CD4-positive, alpha-beta T cell treated with Interleukin-4 for 4 hours (primary cell): ENCODE results near the gene PILRA.
A peak's percentile ranks its signal among the peaks of the same experiment; 100 is the strongest.
"Not testable (repeated sequence)": the region's sequence is repeated elsewhere in the genome, so short reads cannot be mapped to it uniquely, and the experiment has no call there.

ENCODE experiments used
- DNase-seq: peaks from one replicate; pipeline ENCODE4 v3.0.0-alpha.2; 2020

The PILRA gene

GRCh38 chr7:100435401-100436304 is 62.4 kb downstream of the PILRA start:
- peak; percentile 29 for DNase-seq

- DNase-seq, result no peak
Measured at GRCh38 chr7:100437150-100438100, 64.1 kb downstream of the PILRA start.

GRCh38 chr7:100438172-100438571 is 64.9 kb downstream of the PILRA start:
- no peak for DNase-seq

GRCh38 chr7:100438731-100439130 is 65.4 kb downstream of the PILRA start:
- DNase-seq, result not testable (repeated sequence)

- not testable (repeated sequence) for DNase-seq
Measured at GRCh38 chr7:100439244-100439643, 66.0 kb downstream of the PILRA start.

GRCh38 chr7:100441641-100442535 is 68.6 kb downstream of the PILRA start:
- DNase-seq, result no peak

- DNase-seq, result no peak
Measured at GRCh38 chr7:100443096-100443840, 70.0 kb downstream of the PILRA start.

GRCh38 chr7:100444311-100445278 is 71.3 kb downstream of the PILRA start:
- no peak for DNase-seq

- DNase-seq, result no peak
Measured at GRCh38 chr7:100446040-100446439, 72.8 kb downstream of the PILRA start.

GRCh38 chr7:100447363-100447762 is 74.1 kb downstream of the PILRA start:
- not testable (repeated sequence) for DNase-seq

GRCh38 chr7:100449190-100449795 is 76.0 kb downstream of the PILRA start:
- no peak for DNase-seq
